CD4-positive, CD25-positive, alpha-beta regulatory T cell (primary cell): Measurements from ENCODE around the gene OR4P4. TPM values are rescaled to one million over a fixed set of nuclear protein-coding genes. Genes with fewer than 3 reads are reported as not detected.

ENCODE experiments used
- ATAC-seq, 2 donors: fragments of 150-1000 bp; cut with Tn5 transposase; one replicate each; pipeline ENCODE4 v1.10.0; 2021; ENCODE audit warnings: low read depth in 2 of 2, moderate number of reproducible peaks in 2 of 2, moderate library complexity in 1 of 2
- DNase-seq, 3 donors: peaks; one replicate each; pipeline versions ENCODE4 v3.0.0 to v3.0.0-alpha.2; 2012 to 2022; ENCODE audit warnings: mixed read lengths in 1 of 3
- H3K27ac ChIP-seq: one replicate; pipeline ENCODE4 v1.7.0; 2013; ENCODE audit warnings: mild to moderate bottlenecking, low read length; ENCODE audit not compliant: insufficient read depth, poor library complexity, severe bottlenecking
- H3K27me3 ChIP-seq: one replicate; pipeline ENCODE4 v1.7.0; 2013; ENCODE audit warnings: low read length; ENCODE audit not compliant: control insufficient read depth, insufficient read depth
- H3K36me3 ChIP-seq: one replicate; pipeline ENCODE4 v1.7.0; 2013; ENCODE audit warnings: mild to moderate bottlenecking, low read length, moderate library complexity; ENCODE audit not compliant: control insufficient read depth, insufficient read depth
- H3K4me1 ChIP-seq: 2 replicates; pipeline ENCODE4 v1.7.0; 2013; ENCODE audit warnings: mild to moderate bottlenecking, low read length; ENCODE audit not compliant: insufficient read depth, control insufficient read depth, poor library complexity, severe bottlenecking
- H3K4me3 ChIP-seq: one replicate; pipeline ENCODE4 v1.7.0; 2013; ENCODE audit warnings: low read depth, mild to moderate bottlenecking, low read length, moderate library complexity
- H3K9me3 ChIP-seq, 2 experiments: 1 replicate in 1 of 2; 2 replicates in 1 of 2; pipeline ENCODE4 v1.7.0; 2013; ENCODE audit warnings: low read length in 2 of 2, mild to moderate bottlenecking in 1 of 2, moderate library complexity in 1 of 2; ENCODE audit not compliant: control insufficient read depth in 2 of 2
- H3K27ac Mint-ChIP-seq, 3 donors: one replicate each; pipeline ENCODE4 v1.8.0; 2020 to 2022; ENCODE audit warnings: mild to moderate bottlenecking in 3 of 3, mixed read lengths in 3 of 3, moderate library complexity in 2 of 3
- H3K27me3 Mint-ChIP-seq: one replicate; pipeline ENCODE4 v1.8.0; 2022; ENCODE audit warnings: mild to moderate bottlenecking, mixed read lengths
- H3K36me3 Mint-ChIP-seq: one replicate; pipeline ENCODE4 v1.8.0; 2020; ENCODE audit warnings: mixed read lengths
- H3K4me1 Mint-ChIP-seq, 4 donors: one replicate each; pipeline ENCODE4 v1.8.0; 2020 to 2022; ENCODE audit warnings: mixed read lengths in 4 of 4, mild to moderate bottlenecking in 1 of 4
- H3K4me3 Mint-ChIP-seq, 4 donors: one replicate each; pipeline ENCODE4 v1.8.0; 2020 to 2022; ENCODE audit warnings: mild to moderate bottlenecking in 4 of 4, mixed read lengths in 4 of 4, moderate library complexity in 3 of 4
- H3K9me3 Mint-ChIP-seq, 7 donors: one replicate each; pipeline ENCODE4 v1.8.0; 2020 to 2022; ENCODE audit warnings: mixed read lengths in 7 of 7, mild to moderate bottlenecking in 3 of 7, moderate library complexity in 2 of 7
- polyA plus RNA-seq, 4 donors: library from polyadenylated mRNA; unstranded; fragments of 300-500 nt; fragmentation: Illumina TruSeq; gene quantifications; one replicate each; pipeline ENCODE4 v1.2.3, GENCODE V29; 2021
- total RNA-seq: library from RNA; stranded (reverse); gene quantifications from one replicate; pipeline ENCODE4 v1.2.3, GENCODE V29; 2022

The OR4P4 gene
- total and polyA plus RNA-seq, 5 donors from 2014 or later = not detected

DNA sequence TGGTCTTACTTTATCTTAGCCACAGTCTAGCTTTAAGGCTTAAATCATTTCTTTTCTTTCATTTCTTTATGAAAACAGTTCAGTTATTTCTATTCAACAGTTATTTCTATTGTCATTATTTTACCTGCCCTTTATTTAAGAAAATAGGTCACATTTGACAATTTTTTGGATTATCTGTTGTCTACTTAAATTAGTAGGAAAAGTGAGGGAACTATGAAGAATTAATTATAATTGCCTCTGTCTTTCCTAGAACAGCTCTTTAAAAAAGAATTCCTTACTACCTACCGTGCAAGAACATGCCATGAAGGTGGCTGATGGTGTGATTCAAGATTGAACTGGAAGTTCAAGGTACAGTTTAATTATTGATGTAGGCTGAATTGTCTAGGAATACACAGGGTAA, 27.0 kb downstream of the OR4P4 start, which contains the start of gene OR4C6:
Gene OR4C6 (plus strand): TSS at position 301 of the 400 bp plus-strand sequence. CDS start 2,966 bp downstream, outside the sequence.
- Histone ChIP-seq H3K27ac (no peak within 1 kb of the TSS), H3K27me3 (no peaks in the 10 kb centered on the region), H3K4me3 (no peak within 1 kb of the TSS), H3K36me3 (no peaks in the 10 kb centered on the region), H3K4me1 (no peaks in the 10 kb centered on the region), H3K9me3 (peaks cover 0 to 5% of the 10 kb centered on the region in 2 experiments)
- H3K36me3 Mint-ChIP-seq = no peaks in the 10 kb centered on the region
- DNase-seq (no peak), ATAC-seq (no peak)
- no peaks in the 10 kb centered on the region for H3K4me1 Mint-ChIP-seq
- peaks cover 0 to 33% (median 7%) of the 10 kb centered on the region in 7 donors for H3K9me3 Mint-ChIP-seq
- no peak within 1 kb of the TSS for H3K4me3 Mint-ChIP-seq
- H3K27me3 Mint-ChIP-seq = no peaks in the 10 kb centered on the region
- no peak within 1 kb of the TSS for H3K27ac Mint-ChIP-seq

DNA sequence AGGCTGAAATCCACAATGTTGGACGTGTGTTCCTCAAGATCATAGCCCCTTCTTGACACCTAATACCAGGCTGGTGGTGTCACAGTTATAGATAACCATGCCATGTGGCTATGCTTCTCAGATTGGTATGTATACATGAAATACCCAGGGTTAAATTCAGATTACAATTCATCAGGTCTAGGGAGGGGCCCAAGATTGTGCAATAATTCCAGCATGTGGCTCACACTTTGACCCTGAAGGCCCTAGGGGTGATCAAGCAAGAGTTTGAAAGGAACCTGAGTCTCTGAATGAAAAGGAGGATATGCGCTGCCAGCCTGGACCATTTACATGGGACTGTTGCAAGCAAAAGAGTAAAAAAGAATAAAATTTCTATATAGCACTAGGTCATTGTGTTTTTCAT, 34.5 kb downstream of the OR4P4 start:
- Histone ChIP-seq H3K9me3 (peaks cover 0 to 5% of the 10 kb centered on the region in 2 experiments), H3K27me3 (no peaks in the 10 kb centered on the region), H3K4me1 (no peaks in the 10 kb centered on the region), H3K4me3 (no peak overlapping the region), H3K36me3 (no peaks in the 10 kb centered on the region), H3K27ac (no peak overlapping the region)
- Mint-ChIP-seq H3K9me3 (peaks cover 0 to 20% (median 6%) of the 10 kb centered on the region in 7 donors), H3K4me3 (no peak overlapping the region), H3K27ac (no peak overlapping the region), H3K27me3 (no peaks in the 10 kb centered on the region), H3K36me3 (no peaks in the 10 kb centered on the region), H3K4me1 (no peaks in the 10 kb centered on the region)
- no peak for ATAC-seq
- no peak for DNase-seq

DNA sequence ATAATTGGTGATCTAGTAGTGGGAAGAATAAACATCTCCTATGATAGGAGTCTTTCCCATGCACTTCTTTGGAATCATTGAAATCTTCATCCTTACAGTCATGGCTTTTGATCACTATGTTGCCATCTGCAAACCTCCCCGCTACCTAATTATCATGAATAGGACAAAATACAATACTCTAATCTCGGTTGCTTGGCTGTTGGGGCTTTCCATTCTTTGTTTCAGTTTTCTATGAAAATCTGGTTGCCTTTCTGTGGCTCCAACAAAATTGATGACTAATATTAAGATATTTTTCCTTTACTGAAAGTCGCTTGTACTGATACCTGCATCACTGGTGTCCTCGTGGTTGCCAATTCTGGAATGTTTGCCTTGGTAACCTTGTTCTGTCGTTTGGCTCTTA, 38.9 kb downstream of the OR4P4 start:
- H3K36me3 Mint-ChIP-seq = no peaks in the 10 kb centered on the region
- H3K9me3 Mint-ChIP-seq = peaks cover 0 to 9% (median 2%) of the 10 kb centered on the region in 7 donors
- no peak overlapping the region for H3K4me3 ChIP-seq
- ATAC-seq = no peak
- H3K36me3 ChIP-seq = no peaks in the 10 kb centered on the region
- no peaks in the 10 kb centered on the region for H3K4me1 Mint-ChIP-seq
- H3K4me1 ChIP-seq = no peaks in the 10 kb centered on the region
- no peak for DNase-seq
- no peak overlapping the region for H3K27ac Mint-ChIP-seq
- H3K27me3 Mint-ChIP-seq = no peaks in the 10 kb centered on the region
- H3K27ac ChIP-seq = no peak overlapping the region
- H3K4me3 Mint-ChIP-seq = no peak overlapping the region
- H3K9me3 ChIP-seq = no peaks in the 10 kb centered on the region
- H3K27me3 ChIP-seq = no peaks in the 10 kb centered on the region

Other genes with a start within 250 kb of the OR4P4 start
- gene OR4C15, start 80.6 kb upstream of the OR4P4 start, total RNA-seq = not detected
- gene OR4C15, start 80.6 kb upstream of the OR4P4 start, polyA plus RNA-seq = not detected
- gene OR4C16, start 63.0 kb upstream of the OR4P4 start, total RNA-seq = not detected
- gene OR4C16, start 63.0 kb upstream of the OR4P4 start, polyA plus RNA-seq = not detected
- gene OR4C11, start 27.5 kb upstream of the OR4P4 start, total RNA-seq = not detected
- not detected for gene OR4C11, start 27.5 kb upstream of the OR4P4 start, polyA plus RNA-seq
- not detected for gene OR4S2, start 13.2 kb downstream of the OR4P4 start, total RNA-seq
- not detected for gene OR4S2, start 13.2 kb downstream of the OR4P4 start, polyA plus RNA-seq
- not detected for gene OR4C6, start 27.1 kb downstream of the OR4P4 start, total RNA-seq
- gene OR4C6, start 27.1 kb downstream of the OR4P4 start, polyA plus RNA-seq = not detected
- not detected for gene OR5D13, start 138.3 kb downstream of the OR4P4 start, total RNA-seq
- gene OR5D13, start 138.3 kb downstream of the OR4P4 start, polyA plus RNA-seq = not detected
- not detected for gene OR5D14, start 160.4 kb downstream of the OR4P4 start, total RNA-seq
- gene OR5D14, start 160.4 kb downstream of the OR4P4 start, polyA plus RNA-seq = not detected
- not detected for gene OR5L1, start 176.3 kb downstream of the OR4P4 start, total RNA-seq
- not detected for gene OR5L1, start 176.3 kb downstream of the OR4P4 start, polyA plus RNA-seq
- not detected for gene OR5D18, start 184.5 kb downstream of the OR4P4 start, total RNA-seq
- not detected for gene OR5D18, start 184.5 kb downstream of the OR4P4 start, polyA plus RNA-seq
- gene OR5L2, start 192.1 kb downstream of the OR4P4 start, total RNA-seq = not detected
- not detected for gene OR5L2, start 192.1 kb downstream of the OR4P4 start, polyA plus RNA-seq
- gene OR5D16, start 203.6 kb downstream of the OR4P4 start, total RNA-seq = not detected
- gene OR5D16, start 203.6 kb downstream of the OR4P4 start, polyA plus RNA-seq = not detected
- gene TRIM51, start 248.2 kb downstream of the OR4P4 start, total RNA-seq = not detected
- not detected for gene TRIM51, start 248.2 kb downstream of the OR4P4 start, polyA plus RNA-seq